Natural killer cell (primary cell): ENCODE data around the gene KNOP1. TPM values are rescaled to one million over a fixed set of nuclear protein-coding genes. Genes with fewer than 3 reads are reported as not detected.

Experiments used
- ATAC-seq, 3 donors: fragments of 150-1000 bp in 2 of 3; fragments of 200-7000 bp in 1 of 3; cut with Tn5 transposase; 1 replicate in 1 of 3; 2 replicates in 2 of 3; pipeline ENCODE4 v1.10.0; 2021; ENCODE audit warnings: mild to moderate bottlenecking in 2 of 3, moderate library complexity in 2 of 3
- DNase-seq, 2 donors: peaks; one replicate each; pipeline versions ENCODE4 v3.0.0 to v3.0.0-alpha.2; 2013 to 2021; ENCODE audit warnings: mixed read lengths in 1 of 2
- H3K27ac ChIP-seq: one replicate; pipeline ENCODE4 v1.5.1; 2013; ENCODE audit warnings: mild to moderate bottlenecking, low read length
- H3K27me3 ChIP-seq: one replicate; pipeline ENCODE4 v1.6.1; 2013; ENCODE audit warnings: low read length; ENCODE audit not compliant: control insufficient read depth, insufficient read depth
- H3K36me3 ChIP-seq: one replicate; pipeline ENCODE4 v1.6.1; 2013; ENCODE audit warnings: low read length; ENCODE audit not compliant: control insufficient read depth, insufficient read depth
- H3K4me1 ChIP-seq: one replicate; pipeline ENCODE4 v1.6.1; 2013; ENCODE audit warnings: low read length; ENCODE audit not compliant: control insufficient read depth, insufficient read depth
- H3K4me3 ChIP-seq: one replicate; pipeline ENCODE4 v1.5.1; 2013; ENCODE audit warnings: low read length
- H3K9me3 ChIP-seq: one replicate; pipeline ENCODE4 v1.6.1; 2013; ENCODE audit warnings: low read length; ENCODE audit not compliant: control insufficient read depth, insufficient read depth
- H3K27ac Mint-ChIP-seq, 2 donors: one replicate each; pipeline ENCODE4 v1.8.0; 2022; ENCODE audit warnings: mild to moderate bottlenecking in 2 of 2, mixed read lengths in 2 of 2, moderate library complexity in 1 of 2
- H3K27me3 Mint-ChIP-seq, 2 donors: one replicate each; pipeline ENCODE4 v1.8.0; 2022; ENCODE audit warnings: low read depth in 2 of 2, mixed read lengths in 2 of 2
- H3K36me3 Mint-ChIP-seq: one replicate; pipeline ENCODE4 v1.8.0; 2022; ENCODE audit warnings: mixed read lengths
- H3K4me1 Mint-ChIP-seq, 2 donors: one replicate each; pipeline ENCODE4 v1.8.0; 2022; ENCODE audit warnings: mixed read lengths in 2 of 2
- H3K4me3 Mint-ChIP-seq: one replicate; pipeline ENCODE4 v1.8.0; 2022; ENCODE audit warnings: mild to moderate bottlenecking, moderate library complexity, mixed read lengths
- H3K9me3 Mint-ChIP-seq, 2 donors: one replicate each; pipeline ENCODE4 v1.8.0; 2022; ENCODE audit warnings: mixed read lengths in 2 of 2
- WGBS: methylation state at CpG from one replicate; pipeline ENCODE4 v1.1.7; 2013; ENCODE audit warnings: missing lambda C conversion rate; ENCODE audit not compliant: insufficient coverage; 5-methylcytosine and 5-hydroxymethylcytosine counted together
- intact Hi-C: fragments of 100-400 bp; cut with micrococcal nuclease; formaldehyde crosslinking; loops from one replicate; pipeline ENCODE4 v1.14.2; 2022
- total RNA-seq, 4 donors: library from RNA; stranded (reverse); fragments of 120-200 nt in 1 of 4; gene quantifications; one replicate each; pipeline versions ENCODE4 v1.2.3 to v1.2.4, GENCODE V29; 2013 to 2022
- TF ChIP-seq, protein P1 (sequence below): fragments of 200-600 bp; IDR thresholded peaks from one replicate; pipeline ENCODE4 v1.8.0; 2022; ENCODE audit warnings: antibody characterized with exemption

The KNOP1 gene
- total RNA-seq, 3 donors from 2014 or later (not counting 1 experiment from before 2014, with no cell fraction given): 5.6 to 8.0 (median 6.9) TPM

DNA sequence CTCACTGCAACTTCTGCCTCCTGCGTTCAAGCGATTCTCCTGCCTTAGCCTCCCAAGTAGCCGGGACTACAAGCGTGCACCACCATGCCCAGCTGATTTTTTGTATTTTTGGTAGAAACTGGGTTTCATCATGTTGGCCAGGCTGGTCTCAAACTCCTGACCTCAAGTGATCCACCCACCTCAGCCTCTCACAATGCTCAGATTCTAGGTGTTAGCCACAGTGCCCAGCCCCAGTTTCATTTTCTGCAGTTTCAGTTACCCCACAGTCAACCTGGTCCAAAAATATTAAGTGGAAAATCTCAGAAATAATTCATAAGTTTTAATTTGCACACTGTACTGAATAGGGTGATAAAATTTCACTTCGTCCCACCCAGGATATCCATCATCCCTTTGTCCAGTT, 28.7 kb downstream of the KNOP1 start:
- 62% methylated on average over 4 of the region's 5 CpGs for WGBS
- Histone ChIP-seq H3K27me3 (no peaks in the 10 kb centered on the region), H3K27ac (no peak overlapping the region), H3K4me1 (peaks cover 28% of the 10 kb centered on the region), H3K4me3 (no peak overlapping the region), H3K9me3 (no peaks in the 10 kb centered on the region), H3K36me3 (peaks cover 13% of the 10 kb centered on the region)
- intact Hi-C loops: no loop called here
- Mint-ChIP-seq H3K27me3 (no peaks in the 10 kb centered on the region), H3K27ac (no peak overlapping the region), H3K4me1 (peaks cover 24 to 29% of the 10 kb centered on the region in 2 donors), H3K4me3 (peak overlapping the region; percentile 37), H3K9me3 (no peaks in the 10 kb centered on the region), H3K36me3 (peaks cover 19% of the 10 kb centered on the region)
- no peak for DNase-seq
- peak in 2 of 3 donors; percentile 34 to 59 for ATAC-seq
- TF ChIP-seq, protein P1, sequence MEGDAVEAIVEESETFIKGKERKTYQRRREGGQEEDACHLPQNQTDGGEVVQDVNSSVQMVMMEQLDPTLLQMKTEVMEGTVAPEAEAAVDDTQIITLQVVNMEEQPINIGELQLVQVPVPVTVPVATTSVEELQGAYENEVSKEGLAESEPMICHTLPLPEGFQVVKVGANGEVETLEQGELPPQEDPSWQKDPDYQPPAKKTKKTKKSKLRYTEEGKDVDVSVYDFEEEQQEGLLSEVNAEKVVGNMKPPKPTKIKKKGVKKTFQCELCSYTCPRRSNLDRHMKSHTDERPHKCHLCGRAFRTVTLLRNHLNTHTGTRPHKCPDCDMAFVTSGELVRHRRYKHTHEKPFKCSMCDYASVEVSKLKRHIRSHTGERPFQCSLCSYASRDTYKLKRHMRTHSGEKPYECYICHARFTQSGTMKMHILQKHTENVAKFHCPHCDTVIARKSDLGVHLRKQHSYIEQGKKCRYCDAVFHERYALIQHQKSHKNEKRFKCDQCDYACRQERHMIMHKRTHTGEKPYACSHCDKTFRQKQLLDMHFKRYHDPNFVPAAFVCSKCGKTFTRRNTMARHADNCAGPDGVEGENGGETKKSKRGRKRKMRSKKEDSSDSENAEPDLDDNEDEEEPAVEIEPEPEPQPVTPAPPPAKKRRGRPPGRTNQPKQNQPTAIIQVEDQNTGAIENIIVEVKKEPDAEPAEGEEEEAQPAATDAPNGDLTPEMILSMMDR: no peak

DNA sequence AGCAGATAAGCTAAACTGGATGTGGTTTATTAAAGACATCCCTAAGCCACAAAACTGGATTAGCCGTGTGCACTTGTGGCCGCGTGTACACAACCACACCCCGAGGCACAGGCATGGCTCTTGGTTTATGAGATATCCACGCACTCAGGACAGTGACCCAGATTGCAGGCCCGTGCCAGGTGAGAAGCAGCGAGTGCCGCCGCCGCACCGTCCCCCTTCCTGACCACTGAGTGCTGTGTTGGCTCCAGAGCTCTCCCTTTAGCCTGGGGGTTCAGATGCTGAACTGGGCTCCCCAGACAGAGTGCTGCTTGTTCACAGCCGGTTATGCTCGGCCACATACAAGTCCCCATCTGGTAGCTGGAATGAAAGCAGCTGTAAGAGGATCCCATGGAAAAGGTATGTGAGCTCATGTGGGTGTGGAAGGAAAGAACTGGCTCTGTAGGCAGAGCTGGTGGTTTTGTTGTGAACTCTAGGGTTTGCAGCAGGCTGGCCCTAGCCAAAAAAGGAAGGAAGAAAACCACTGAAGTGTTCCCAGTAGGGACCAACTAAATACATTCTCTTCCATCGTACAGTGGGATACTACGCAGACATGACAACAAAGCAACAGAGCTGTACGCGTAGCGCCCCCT, 29.5 kb downstream of the KNOP1 start:
- Histone ChIP-seq H3K4me3 (no peak overlapping the region), H3K36me3 (peaks cover 20% of the 10 kb centered on the region), H3K4me1 (peaks cover 28% of the 10 kb centered on the region), H3K9me3 (no peaks in the 10 kb centered on the region), H3K27me3 (no peaks in the 10 kb centered on the region), H3K27ac (no peak overlapping the region)
- 77% methylated on average over 18 of the region's 18 CpGs for WGBS
- Mint-ChIP-seq H3K27ac (no peak overlapping the region), H3K36me3 (peaks cover 19% of the 10 kb centered on the region), H3K4me1 (peaks cover 24 to 29% of the 10 kb centered on the region in 2 donors), H3K27me3 (no peaks in the 10 kb centered on the region), H3K9me3 (no peaks in the 10 kb centered on the region), H3K4me3 (peak overlapping the region; percentile 6)
- intact Hi-C loops: no loop called here
- TF ChIP-seq, protein P1: no peak
- no peak for DNase-seq
- ATAC-seq: peak in 1 of 3 donors; percentile 26

DNA sequence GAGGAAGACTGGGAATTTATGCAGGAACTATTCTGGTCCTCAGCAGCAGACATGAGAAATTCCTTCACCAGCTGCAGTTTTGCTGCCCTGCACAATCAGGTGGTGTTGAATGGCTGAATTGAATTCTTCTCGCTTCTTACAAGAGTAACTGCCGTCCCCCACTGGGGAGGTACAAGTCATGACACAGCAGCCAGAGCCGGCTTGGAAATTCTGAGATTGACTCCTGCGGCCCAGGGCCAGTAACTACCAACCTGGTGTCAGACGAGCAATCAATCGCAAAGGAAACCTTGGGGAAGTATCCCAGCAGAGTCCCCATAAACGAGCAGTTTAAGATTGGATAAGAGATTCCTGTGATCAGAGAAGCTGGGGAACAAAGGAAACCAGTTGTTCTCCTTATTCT, 30.7 kb downstream of the KNOP1 start:
- ATAC-seq: no peak
- H3K4me1 Mint-ChIP-seq: peaks cover 24 to 29% of the 10 kb centered on the region in 2 donors
- H3K27me3 Mint-ChIP-seq: no peaks in the 10 kb centered on the region
- Histone ChIP-seq H3K27me3 (no peaks in the 10 kb centered on the region), H3K4me1 (peaks cover 28% of the 10 kb centered on the region), H3K9me3 (no peaks in the 10 kb centered on the region), H3K27ac (no peak overlapping the region), H3K36me3 (peaks cover 26% of the 10 kb centered on the region), H3K4me3 (no peak overlapping the region)
- no peak overlapping the region for H3K4me3 Mint-ChIP-seq
- peaks cover 19% of the 10 kb centered on the region for H3K36me3 Mint-ChIP-seq
- no peaks in the 10 kb centered on the region for H3K9me3 Mint-ChIP-seq
- no peak for DNase-seq
- TF ChIP-seq, protein P1: no peak
- no peak overlapping the region for H3K27ac Mint-ChIP-seq
- intact Hi-C loops: no loop called here
- WGBS: 97% methylated on average over 7 of the region's 7 CpGs

DNA sequence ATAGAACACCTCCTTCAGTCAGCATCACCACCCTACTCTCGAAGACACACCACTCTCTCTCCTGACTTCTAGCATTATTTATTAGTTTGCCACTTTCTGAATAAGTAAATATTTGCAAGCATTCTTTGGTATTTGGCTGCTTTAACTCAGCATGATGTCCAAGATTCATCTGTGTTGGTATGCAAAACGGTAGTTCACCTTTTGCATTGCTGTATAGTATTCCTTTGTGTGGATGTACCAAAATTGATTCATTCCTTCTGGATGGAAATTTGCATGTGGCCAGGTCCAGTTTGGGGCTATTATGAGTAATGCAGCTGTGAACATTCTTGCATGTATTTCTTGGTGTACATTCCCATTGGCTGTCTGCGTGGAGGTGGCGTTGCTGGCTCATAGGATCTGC, 32.9 kb downstream of the KNOP1 start:
- H3K36me3 ChIP-seq: peaks cover 23% of the 10 kb centered on the region
- intact Hi-C loops: no loop called here
- no peak overlapping the region for H3K27ac Mint-ChIP-seq
- no peaks in the 10 kb centered on the region for H3K9me3 Mint-ChIP-seq
- no peak overlapping the region for H3K27ac ChIP-seq
- H3K27me3 ChIP-seq: no peaks in the 10 kb centered on the region
- WGBS: 99% methylated on average over 4 of the region's 4 CpGs
- TF ChIP-seq, protein P1: no peak
- ATAC-seq (no peak), DNase-seq (no peak)
- no peaks in the 10 kb centered on the region for H3K27me3 Mint-ChIP-seq
- H3K4me1 Mint-ChIP-seq: peaks cover 23 to 25% of the 10 kb centered on the region in 2 donors
- H3K9me3 ChIP-seq: no peaks in the 10 kb centered on the region
- peaks cover 27% of the 10 kb centered on the region for H3K4me1 ChIP-seq
- no peak overlapping the region for H3K4me3 ChIP-seq
- no peak overlapping the region for H3K4me3 Mint-ChIP-seq
- peaks cover 19% of the 10 kb centered on the region for H3K36me3 Mint-ChIP-seq
